HG03442 (cell line): ENCODE results near the gene OSBP.
"Not testable (repeated sequence)": the region's sequence is repeated elsewhere in the genome, so short reads cannot be mapped to it uniquely, and the experiment has no call there.

Source experiments
- ATAC-seq: cut with Tn5 transposase; IDR thresholded peaks from one replicate; pipeline ENCODE4 v1.9.1; 2021; ENCODE audit warnings: mild to moderate bottlenecking, moderate library complexity; ENCODE audit not compliant: unreplicated experiment

Gene OSBP, protein sequence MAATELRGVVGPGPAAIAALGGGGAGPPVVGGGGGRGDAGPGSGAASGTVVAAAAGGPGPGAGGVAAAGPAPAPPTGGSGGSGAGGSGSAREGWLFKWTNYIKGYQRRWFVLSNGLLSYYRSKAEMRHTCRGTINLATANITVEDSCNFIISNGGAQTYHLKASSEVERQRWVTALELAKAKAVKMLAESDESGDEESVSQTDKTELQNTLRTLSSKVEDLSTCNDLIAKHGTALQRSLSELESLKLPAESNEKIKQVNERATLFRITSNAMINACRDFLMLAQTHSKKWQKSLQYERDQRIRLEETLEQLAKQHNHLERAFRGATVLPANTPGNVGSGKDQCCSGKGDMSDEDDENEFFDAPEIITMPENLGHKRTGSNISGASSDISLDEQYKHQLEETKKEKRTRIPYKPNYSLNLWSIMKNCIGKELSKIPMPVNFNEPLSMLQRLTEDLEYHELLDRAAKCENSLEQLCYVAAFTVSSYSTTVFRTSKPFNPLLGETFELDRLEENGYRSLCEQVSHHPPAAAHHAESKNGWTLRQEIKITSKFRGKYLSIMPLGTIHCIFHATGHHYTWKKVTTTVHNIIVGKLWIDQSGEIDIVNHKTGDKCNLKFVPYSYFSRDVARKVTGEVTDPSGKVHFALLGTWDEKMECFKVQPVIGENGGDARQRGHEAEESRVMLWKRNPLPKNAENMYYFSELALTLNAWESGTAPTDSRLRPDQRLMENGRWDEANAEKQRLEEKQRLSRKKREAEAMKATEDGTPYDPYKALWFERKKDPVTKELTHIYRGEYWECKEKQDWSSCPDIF

DNA sequence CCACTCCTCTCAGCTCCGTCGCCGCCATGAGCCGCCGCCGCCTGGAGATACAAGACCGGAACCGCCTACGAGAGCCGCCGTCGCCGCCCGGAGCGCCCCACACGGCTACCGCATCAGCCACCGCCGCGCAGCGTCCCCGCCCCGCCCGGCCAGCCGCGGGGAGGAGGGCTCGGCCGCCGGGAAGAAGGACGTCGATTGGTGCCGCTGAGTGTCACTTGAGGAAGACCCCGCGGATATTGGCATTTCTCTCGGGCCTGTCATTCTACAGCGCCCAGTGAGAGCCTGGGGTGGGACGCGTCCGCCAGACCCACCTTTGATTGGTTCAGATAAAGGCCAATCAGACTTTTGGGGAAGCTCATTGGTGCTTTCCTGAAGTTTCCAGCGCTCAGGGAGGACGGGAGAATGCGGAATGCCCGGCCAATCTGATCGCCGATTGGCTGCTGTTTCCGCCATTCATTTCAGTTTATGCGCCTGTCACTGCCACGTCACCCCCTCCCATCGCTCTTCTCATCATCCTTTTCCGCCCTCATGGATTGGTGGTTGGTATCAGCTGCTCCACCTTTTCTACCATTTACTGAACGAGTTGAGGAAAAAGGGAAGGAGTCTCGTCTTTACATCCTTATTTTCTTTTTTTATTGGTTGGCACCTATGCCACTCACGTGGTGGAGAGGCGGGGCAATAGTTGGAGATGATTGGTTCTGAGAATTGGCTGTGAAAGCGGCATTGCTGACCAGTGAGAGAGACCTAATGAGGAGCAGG, at the start of gene OSBP:
Gene OSBP (minus strand): TSS at position 138 of the 759 bp plus-strand sequence. CDS start 110 bp downstream, at position 28.
- peak; percentile 86 for ATAC-seq

DNA sequence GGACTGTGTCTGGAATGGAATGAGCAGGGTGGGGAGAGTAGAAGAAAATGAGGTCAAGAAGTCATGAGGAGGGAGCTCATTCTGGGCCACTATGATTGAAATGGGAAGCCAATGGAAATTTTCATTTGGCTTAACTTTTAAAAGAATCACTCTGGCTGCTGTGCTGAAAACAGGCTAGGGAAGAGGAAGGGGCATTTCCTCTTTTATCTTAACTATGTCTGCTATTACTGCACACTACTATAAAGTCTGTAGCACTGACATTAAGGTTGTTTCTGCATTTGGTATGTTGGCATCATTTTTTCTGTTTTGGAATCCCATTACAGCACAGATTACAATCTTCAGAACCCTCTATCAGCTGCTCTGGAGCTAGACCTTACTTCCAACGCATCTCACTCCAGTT, 45.0 kb upstream of the OSBP start:
- ATAC-seq, result no peak

DNA sequence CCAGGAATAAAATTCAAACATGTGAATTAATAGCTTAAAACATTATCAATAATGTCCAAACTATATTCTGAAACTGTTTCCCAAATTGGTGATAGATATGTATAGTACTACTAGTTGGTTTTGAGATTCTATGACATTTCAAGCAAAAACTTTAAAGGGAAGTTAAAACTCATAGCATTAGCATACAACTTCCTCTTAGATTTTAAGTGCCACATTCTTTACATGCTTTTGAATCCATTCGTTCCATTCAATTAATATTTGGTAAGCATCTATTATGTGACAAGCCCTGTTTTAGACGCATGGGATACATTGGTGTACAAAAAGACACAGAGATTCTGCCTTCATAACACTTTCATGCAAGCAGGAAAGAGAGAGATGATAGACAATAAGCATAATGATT, 44.4 kb upstream of the OSBP start:
- ATAC-seq, result no peak

DNA sequence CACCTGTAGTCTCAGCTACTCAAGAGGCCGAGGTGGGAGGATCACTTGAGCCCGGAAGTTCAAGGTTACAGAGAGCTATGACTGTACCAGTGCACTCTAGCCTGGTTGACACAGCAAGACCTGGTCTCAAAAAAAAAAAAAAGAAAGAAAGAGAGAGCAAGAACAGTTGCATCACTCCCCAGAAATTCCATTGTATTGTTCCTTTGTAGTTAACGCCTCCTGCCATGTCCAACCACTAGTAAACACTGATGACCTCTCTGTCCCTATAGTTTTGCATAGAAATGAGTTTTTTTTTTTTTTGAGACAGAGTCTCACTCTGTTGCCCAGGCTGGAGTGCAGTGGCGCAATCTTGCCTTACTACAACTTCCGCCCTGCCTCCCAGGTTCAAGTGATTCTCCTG, 42.5 kb upstream of the OSBP start:
- ATAC-seq, result no peak

DNA sequence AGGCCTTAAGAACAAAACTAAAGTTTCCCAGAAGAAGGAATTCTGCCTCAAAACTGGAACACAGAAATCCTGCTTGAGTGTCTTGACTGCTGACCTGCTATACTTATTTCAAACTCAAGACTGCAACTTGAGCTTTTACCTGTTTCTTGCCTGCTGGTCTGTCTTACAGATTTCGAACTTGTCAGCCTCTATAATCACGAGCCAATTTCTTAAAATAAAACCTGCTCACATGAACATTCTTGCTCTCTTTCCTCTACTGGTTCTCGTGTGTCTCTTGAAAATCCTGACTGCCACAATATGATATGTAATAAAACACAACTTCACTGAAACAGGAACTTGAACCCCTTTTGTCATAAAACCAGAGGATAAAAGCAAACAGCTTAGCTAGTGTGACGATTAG, 39.3 kb upstream of the OSBP start:
- no peak for ATAC-seq

DNA sequence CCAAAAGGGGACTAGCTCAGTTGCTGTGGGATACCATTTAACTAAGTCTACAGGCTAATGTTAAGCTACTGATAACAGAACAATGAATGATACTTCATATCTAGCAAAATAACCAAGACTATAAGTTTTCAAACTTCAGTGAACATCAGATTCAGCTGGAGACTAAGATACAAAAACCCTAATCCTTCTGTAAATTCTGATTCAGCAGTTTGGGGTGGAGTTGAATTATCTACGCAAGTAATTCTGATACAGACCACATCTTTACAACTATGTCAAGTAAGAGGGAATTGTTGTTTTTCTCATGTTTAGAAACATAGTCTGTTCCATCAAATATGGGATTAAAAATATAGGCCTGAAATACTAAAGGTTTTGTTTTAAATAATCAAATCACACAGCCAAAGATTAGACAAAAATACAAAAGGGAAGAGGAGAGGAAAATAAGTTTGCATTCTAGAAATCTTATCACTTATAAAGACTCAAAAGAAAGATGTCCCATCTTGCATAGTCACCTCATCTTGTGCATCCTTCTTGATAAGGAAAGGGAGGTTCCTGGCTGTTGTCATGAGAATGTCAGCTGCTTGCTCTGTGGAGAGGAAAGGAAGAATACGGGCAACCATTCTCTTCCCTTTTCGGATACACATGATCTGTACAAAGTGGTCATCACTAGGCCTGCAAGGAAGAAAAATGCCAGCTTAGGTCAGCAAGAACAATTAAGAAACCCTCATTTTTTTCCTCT, 31.8 kb upstream of the OSBP start:
- no peak for ATAC-seq

DNA sequence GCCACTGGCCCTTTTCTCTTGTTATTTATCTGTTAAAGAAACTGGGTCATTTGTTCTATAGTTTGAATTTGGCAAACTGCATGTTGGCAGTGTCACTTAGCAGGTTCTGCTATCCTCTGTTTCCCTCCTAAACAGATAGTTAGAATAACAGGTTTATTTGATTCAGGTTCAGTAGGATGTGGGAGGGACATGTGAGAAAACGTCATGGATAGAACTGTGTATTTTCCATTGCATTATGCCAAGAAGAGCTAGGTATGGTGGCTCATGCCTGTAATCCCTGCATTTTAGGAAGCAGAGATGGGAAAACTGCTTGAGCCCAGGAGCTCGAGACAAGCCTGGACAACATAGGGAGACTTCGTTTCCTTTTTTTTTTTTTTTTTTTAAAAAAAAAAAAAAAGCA, 29.0 kb upstream of the OSBP start:
- no peak for ATAC-seq

DNA sequence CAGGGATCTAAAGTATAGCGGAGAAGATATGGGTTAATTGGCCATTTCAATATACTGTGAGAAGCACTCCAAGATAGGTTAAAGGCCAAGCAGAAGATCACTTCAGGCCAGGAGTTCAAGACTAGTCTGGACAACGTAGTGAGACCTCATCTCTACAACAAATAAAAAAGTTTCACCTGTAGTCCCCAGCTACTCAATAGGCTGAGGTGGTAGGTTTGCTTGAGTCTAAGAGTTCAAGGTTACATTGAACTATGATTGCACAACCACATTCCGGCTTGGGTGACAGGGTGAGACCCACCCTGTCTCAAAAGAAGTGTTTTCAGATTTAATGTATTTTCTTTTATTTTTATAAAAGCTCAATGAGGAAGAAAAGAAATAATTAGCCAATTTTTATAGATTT, 27.8 kb upstream of the OSBP start:
- ATAC-seq, result no peak

DNA sequence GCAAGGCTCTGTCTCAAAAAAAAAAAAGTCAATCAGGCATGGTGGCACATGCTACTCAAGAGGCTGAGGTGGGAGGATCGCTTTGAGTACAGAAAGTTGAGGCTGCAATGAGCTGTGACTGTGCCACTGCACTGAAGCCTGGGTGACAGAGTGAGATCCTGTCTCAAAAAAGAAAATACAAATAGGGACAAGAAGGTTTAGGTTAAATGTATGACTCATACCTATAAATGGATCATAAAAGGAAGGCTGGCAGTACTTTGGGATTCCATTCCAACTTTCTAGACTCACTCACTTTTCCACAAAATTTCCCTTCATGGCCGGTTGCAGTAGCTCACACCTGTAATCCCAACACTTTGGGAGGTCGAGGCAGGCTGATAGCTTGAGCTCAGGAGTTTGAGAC, 25.6 kb upstream of the OSBP start:
- no peak for ATAC-seq

DNA sequence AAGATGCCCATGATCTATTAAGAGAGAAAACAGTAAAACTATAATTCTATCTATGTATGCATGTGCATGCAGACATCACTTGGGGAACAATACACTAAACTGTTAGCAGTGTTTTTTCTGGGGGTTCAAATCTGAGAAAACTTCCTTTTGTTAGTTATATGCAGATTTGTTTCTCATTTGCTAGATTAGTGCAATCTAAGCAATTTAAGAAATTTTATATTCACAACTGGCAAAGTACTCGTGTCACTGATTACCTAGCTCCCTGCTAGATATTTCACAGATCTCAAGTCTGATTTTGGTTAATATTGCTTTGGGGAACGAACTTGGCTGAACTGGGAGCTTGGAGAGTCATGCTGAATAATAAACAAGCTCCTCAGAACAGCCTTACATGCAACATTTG, 14.9 kb upstream of the OSBP start:
- ATAC-seq, result no peak

DNA sequence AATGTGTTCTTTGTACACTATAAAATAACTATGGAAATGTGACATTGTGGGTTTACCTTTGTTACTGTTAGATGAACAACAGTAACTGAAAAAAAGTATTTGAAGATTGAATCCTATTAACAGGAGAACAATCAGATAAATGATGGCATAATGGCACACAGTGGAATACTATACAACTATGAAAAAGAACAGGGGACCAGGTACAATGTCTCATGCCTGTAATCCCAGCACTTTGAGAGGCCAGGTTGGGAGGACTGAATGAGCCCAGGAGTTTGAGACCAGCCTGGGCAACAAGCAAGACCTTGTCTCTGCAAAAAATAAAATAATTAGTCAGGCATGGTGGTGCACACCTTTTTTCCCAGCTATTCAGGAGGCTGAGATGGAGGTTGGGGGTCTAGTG, 14.4 kb upstream of the OSBP start:
- ATAC-seq, result no peak

DNA sequence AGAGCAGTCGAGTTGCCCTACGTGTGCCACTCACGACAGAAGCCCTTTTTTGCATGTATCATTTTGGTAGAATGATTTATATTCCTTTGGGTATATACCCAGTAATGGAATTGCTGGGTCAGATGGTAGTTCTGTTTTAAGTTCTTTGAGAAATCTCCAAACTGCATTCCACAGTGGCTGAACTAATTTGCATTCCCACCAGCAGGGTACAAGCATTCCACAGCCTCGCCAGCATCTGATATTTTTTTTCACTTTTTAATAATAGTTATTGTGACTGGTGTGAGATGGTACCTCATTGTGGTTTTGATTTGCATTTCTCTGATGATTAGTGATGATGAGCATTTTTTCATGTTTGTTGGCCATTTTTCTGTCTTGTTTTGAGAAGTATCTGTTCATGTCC, 11.4 kb upstream of the OSBP start:
- ATAC-seq, result not testable (repeated sequence)

DNA sequence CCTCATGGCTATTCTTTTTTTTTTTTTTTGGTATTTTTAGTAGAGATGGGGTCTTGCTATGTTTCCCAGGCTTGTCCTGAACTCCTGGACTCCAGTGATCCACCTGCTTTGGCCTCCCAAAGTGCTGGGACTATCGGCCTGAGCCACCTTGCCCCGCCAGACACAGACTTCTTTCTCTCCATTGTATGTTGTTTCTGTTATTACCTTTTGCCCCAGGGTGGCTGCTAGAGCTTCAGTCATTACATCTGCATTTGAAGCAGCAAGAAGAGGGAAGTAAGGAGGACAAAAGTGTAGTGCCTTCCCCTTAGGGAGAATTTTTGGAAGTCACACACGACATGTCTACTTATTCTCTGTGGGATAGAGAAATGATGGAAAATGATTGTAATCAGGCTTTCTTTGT, 10.1 kb upstream of the OSBP start:
- ATAC-seq, result no peak

DNA sequence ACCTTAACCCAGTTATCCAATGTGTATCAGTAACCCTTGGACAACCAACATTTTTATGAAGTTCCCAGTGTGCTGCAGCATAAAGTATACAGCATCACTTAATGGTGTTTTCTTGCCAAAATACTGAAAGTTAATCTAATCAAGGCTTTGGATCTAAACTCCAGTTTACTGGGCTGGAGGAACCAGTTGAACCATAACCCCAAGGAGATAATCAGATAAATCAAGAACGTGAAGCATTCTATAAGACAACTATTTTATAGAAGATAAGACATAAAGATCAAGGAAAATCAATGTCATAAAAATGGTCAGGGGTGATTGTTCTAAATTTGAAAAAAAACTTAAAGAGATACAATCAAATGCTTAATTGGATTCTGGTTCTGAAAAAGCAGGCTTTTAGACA, 2.3 kb upstream of the OSBP start:
- no peak for ATAC-seq

DNA sequence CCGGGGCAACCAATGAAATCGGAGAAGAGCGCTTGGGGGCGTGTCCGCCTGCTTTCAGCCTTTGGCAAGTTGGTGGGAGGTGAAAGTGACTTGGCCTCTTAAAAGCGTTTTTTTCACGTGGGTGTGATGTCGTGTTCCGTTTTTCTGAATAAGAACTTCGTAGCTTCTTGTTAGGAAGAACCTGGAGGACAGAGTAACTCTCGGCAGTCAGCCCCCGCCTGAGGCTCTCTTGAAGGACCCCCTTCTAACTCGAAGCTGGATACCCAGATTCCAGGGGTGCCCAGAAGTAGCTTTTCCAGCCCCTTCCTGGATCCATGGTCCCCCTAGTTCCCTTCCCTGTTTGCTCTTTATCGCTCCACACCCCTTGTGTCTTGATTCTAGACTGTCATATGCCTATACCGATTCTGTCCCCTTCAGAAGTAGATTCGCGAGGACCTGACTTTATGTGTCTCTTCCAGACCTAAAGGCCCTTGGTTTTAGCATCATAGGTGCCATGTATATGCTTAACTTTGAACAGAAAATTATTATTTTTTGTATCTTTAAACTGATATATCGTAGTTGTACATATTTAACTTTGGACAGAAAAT, 915 bp upstream of the OSBP start:
- no peak for ATAC-seq

DNA sequence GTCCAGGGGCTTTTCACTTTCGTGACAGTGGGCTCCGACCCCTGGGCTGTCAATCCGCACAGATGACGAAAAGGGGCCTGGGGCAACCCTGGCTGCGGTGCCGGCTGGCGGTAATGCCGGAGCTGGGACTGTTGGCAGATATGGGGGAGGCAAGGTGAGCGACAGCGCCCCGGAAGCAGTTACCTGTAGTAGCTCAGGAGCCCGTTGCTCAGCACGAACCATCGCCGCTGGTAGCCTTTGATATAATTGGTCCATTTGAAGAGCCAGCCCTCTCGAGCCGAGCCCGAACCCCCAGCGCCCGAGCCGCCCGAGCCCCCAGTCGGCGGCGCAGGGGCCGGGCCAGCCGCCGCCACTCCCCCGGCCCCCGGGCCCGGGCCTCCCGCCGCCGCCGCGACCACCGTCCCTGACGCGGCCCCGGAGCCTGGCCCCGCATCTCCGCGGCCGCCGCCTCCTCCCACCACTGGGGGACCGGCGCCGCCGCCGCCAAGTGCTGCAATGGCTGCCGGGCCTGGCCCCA, 396 bp downstream of the OSBP start:
- ATAC-seq, result peak; percentile 11

DNA sequence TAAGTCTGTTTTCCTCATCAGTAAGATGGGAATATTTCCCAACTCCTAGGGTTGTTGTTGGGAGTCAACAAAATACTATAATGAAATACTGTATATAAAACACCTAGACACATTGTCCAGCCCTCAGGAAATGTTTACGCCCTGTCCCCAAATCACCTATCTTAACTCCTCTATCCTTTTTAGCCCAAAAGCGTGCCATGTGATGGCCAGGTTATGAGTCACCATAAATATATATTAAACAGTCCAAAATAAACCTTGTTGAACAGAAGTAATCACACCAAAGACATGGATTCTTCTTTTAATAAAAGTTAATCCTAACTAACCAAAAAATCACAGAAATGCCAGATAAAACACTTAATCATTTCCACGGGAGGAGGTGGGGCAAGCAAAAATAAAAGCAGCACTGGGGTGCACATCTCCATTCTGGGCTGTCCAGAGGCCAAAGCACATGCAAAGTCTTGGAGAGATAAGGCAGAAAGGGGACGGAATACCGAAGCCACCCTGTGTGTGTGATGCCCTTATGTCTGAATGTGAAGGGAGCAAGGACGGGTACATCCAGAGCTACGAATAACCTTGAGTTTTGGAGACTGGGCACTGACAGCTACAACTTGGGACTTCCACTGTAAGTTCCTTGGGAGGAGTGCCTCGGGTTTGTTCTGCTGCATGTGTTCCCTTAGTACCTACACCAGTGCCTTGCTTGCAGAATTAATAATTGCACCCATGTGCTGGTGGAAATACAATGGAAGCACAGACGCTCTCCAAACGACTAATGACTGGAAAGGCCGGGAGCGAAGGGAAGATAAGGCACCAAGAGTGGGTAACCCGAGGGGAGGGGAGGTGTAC, 1.1 kb downstream of the OSBP start:
- no peak for ATAC-seq

DNA sequence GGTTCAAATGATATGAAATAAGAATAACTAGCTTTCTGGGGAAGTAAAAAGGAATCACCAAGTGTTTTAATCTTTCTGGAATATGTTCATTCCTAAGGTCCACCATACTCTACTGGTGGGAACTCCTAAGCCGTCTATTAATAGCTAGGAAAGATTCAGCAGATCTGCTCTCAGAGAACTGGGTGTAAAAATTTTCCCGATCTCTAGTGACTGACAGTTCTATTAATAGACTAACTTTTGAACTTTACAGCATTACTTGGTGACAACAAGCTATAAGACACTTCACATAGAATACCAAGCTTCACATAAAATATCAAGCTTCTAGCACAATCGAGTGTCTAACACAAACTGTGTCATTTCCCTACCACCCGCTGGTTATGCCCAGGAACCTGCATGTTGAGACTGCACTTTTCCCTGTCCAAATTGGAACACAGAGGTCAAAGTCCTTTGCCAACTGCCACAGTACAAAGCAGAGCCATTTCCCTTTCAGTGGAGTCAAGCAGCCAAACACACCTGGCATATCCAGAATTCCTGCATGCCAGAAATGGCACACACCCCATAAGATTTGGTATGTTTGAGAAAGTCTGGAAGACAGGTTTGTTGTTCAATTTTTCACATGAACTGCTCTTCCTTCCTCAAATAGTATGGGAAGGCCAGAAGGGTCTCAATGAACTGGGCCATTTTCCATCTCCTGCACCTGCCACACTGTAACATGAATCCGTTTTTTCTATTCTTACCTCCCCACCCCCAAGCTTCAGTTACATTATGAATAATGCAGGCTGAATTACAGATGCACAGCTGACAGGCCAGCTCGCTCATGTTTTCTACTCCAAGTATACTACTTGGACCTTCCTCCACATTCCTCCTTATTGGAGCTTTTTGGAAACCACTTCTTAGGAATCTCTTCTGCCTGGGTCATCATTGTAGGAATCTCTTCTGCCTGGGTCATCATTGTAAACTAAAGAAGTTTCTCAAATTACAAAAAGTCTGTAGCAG, 3.7 kb downstream of the OSBP start:
- no peak for ATAC-seq
